Fibroblast of mammary gland (primary cell): ENCODE measurements around the gene AVPR1B.

ENCODE experiments used
- DNase-seq: peaks from one replicate; pipeline ENCODE4 v3.0.0-alpha.2; 2010; ENCODE audit warnings: low read depth
- H3K4me3 ChIP-seq: 2 replicates; pipeline ENCODE4 v1.5.1; 2011; ENCODE audit warnings: low read depth, mild to moderate bottlenecking, low read length, moderate library complexity; ENCODE audit not compliant: control insufficient read depth
- CTCF ChIP-seq: conservative IDR thresholded peaks from 2 replicates; pipeline ENCODE4 v1.5.1; 2011; ENCODE audit warnings: low read depth, low read length, inconsistent platforms; ENCODE audit not compliant: control insufficient read depth, insufficient read depth

Gene AVPR1B

GRCh38 chr1:206117151-206117948 lies at the start of gene AVPR1B:
AVPR1B (minus strand) TSS chr1:206117388; CDS start chr1:206116890, 498 bp downstream.
- no peak for TF ChIP-seq CTCF
- DNase-seq: peak; percentile 16
- H3K4me3 ChIP-seq: no peak within 1 kb of the TSS

- no peak for DNase-seq
- H3K4me3 ChIP-seq: no peak overlapping the region
- no peak for TF ChIP-seq CTCF
These were observed 28.6 kb upstream of the AVPR1B start for GRCh38 chr1:206145771-206146290.

- DNase-seq: no peak
- TF ChIP-seq CTCF: no peak
- no peak overlapping the region for H3K4me3 ChIP-seq
These were observed 27.4 kb upstream of the AVPR1B start for GRCh38 chr1:206144605-206145004.

GRCh38 chr1:206143537-206144172 lies 26.5 kb upstream of the AVPR1B start:
- TF ChIP-seq CTCF: no peak
- H3K4me3 ChIP-seq: no peak overlapping the region
- no peak for DNase-seq

- no peak overlapping the region for H3K4me3 ChIP-seq
- DNase-seq: no peak
- no peak for TF ChIP-seq CTCF
These were observed 25.6 kb upstream of the AVPR1B start for GRCh38 chr1:206142770-206143169.

GRCh38 chr1:206142011-206142410 lies 24.8 kb upstream of the AVPR1B start:
- TF ChIP-seq CTCF: no peak
- no peak overlapping the region for H3K4me3 ChIP-seq
- DNase-seq: no peak
